Mononuclear cell (primary cell): ENCODE measurements around the gene SH3BP4. TPM values are rescaled to one million over a fixed set of nuclear protein-coding genes. Genes with fewer than 3 reads are reported as not detected.

Experiments used
- H3K27me3 ChIP-seq: 2 replicates; pipeline ENCODE4 v1.6.0; 2011; ENCODE audit warnings: low read length, control low read depth; ENCODE audit not compliant: insufficient read depth
- H3K4me1 ChIP-seq: 2 replicates; pipeline ENCODE4 v1.5.1; 2011; ENCODE audit warnings: mild to moderate bottlenecking, low read length, control low read depth; ENCODE audit not compliant: insufficient read depth
- H3K4me3 ChIP-seq: 2 replicates; pipeline ENCODE4 v1.5.1; 2011; ENCODE audit warnings: mild to moderate bottlenecking, low read length, moderate library complexity
- H3K9me3 ChIP-seq: 2 replicates; pipeline ENCODE4 v1.5.1; 2011; ENCODE audit warnings: low read depth, mild to moderate bottlenecking, control low read depth, low read length
- total RNA-seq: library from RNA; depleted of rRNA; stranded (reverse); fragments of >200 nt; gene quantifications from one replicate; pipeline ENCODE4 v1.2.3, GENCODE V29; 2012

Gene SH3BP4, protein sequence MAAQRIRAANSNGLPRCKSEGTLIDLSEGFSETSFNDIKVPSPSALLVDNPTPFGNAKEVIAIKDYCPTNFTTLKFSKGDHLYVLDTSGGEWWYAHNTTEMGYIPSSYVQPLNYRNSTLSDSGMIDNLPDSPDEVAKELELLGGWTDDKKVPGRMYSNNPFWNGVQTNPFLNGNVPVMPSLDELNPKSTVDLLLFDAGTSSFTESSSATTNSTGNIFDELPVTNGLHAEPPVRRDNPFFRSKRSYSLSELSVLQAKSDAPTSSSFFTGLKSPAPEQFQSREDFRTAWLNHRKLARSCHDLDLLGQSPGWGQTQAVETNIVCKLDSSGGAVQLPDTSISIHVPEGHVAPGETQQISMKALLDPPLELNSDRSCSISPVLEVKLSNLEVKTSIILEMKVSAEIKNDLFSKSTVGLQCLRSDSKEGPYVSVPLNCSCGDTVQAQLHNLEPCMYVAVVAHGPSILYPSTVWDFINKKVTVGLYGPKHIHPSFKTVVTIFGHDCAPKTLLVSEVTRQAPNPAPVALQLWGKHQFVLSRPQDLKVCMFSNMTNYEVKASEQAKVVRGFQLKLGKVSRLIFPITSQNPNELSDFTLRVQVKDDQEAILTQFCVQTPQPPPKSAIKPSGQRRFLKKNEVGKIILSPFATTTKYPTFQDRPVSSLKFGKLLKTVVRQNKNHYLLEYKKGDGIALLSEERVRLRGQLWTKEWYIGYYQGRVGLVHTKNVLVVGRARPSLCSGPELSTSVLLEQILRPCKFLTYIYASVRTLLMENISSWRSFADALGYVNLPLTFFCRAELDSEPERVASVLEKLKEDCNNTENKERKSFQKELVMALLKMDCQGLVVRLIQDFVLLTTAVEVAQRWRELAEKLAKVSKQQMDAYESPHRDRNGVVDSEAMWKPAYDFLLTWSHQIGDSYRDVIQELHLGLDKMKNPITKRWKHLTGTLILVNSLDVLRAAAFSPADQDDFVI
- total RNA-seq = 1.4 TPM

DNA sequence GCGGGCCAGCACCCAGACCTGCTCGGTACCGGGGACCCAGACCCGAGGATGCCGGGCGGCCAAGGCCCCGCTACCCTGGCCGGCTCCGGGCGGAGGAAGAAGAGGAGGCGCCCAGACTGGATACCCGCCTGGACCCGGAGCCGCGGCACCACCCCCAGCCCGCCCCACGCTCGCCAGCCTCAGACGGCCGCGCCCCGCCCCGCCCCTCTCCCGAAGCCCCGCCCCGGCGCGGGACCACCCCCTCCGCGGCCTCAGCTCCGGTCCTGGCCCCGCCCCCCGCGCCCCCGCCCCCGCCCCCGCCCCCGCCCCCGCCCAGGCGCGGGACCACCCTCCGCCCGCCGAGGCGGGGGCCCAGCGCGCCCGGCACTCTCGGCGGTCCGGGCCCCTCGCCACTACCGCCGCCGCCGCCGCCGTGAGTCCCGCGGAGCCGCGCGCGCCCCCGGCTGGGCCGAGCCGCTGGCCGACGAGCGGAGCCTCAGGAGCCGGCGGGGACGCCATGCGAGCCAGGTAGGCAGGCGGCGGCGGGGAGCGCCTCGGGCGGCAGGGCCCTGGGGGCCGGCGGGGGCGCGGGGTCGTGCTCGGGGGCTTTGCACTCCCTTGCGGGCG lies at the start of gene SH3BP4:
Gene SH3BP4 (plus strand): TSS at position 354 of the 606 bp plus-strand sequence. CDS start 82,986 bp downstream, outside the sequence.
- H3K4me1 ChIP-seq = peaks cover 9% of the 10 kb centered on the region
- peaks cover 46% of the 10 kb centered on the region for H3K27me3 ChIP-seq
- no peaks in the 10 kb centered on the region for H3K9me3 ChIP-seq
- H3K4me3 ChIP-seq = peak within 1 kb of the TSS; percentile 29

DNA sequence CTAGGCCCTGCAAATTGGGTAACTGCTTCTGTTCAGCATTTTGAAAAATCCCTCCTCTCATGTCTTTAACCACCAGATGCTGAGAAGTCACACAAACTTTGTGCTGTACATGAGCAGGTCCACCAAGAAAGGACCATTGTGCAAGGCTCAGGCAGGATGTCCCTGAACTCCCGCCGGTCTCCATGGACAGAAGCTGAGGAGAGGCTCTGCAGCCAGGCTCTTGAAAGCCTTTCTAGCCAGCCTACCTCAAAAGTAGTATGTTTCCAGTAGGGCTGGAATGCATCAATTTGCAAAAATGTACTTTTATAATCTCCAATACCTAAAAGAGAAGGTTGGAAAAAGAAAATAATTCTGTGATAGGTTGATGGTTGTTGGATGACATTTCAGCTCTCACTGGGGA lies 47.0 kb upstream of the SH3BP4 start:
- Histone ChIP-seq H3K4me1 (no peaks in the 10 kb centered on the region), H3K27me3 (no peaks in the 10 kb centered on the region), H3K4me3 (no peak overlapping the region), H3K9me3 (no peaks in the 10 kb centered on the region)

DNA sequence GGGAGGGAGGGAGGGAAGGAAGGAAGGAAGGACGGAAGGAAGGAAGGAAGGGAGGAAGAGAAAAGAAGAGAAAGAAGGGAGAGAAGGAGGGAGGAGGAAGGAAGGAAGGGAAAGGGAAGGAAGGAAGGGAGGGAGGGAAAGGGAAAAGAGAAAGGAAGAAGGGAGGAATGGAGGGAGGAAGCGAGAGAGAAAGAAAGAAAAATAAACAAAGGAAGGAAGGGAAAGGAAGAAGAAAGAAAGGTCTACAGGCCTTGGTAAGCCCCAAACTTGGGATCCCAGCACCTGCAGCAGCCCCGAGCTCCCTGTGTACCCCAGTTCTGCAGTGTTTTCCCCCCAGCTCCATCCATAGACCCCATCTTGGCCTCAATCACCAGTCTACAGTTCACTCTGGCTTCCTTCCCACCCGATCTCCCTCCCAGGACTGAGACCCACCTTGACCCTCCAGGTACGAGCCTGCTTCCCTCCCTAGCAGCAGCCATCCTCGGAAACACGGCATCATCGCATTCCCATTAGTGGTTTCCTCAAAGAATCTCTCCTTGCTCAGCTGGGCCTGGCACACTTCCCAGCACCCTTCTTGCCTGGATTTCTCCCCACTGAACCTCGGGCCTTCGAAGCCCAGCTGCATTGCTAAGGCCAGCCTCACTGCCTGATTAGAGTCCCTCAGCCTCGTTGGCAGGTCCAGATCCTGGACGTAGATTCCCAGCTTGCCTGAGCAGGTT lies 46.1 kb upstream of the SH3BP4 start:
- no peaks in the 10 kb centered on the region for H3K4me1 ChIP-seq
- no peak overlapping the region for H3K4me3 ChIP-seq
- H3K27me3 ChIP-seq = no peaks in the 10 kb centered on the region
- H3K9me3 ChIP-seq = no peaks in the 10 kb centered on the region

DNA sequence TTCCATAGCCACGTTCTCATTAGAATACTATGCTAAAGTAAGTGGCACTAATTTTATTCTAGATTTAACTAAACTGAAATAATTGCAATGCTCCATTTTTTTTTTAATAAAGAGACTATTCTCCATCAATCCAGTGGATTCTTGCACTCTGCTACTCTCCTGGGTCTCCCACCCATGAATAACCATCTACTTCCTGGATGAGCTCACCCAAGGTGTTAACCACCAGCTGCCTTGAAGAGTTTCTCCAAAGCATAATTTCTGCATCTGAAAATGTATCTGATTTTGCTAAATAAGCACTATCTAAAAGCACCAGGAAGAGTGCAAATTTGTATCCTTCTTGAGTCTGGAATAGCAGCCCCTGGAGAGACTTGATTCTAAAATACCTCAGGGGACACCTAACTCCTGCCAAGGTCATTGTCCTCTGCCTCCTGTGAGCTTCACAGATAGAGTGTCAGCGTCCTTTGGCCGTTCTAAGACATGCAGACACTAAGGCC lies 41.6 kb upstream of the SH3BP4 start:
- Histone ChIP-seq H3K27me3 (no peaks in the 10 kb centered on the region), H3K4me1 (no peaks in the 10 kb centered on the region), H3K4me3 (no peak overlapping the region), H3K9me3 (no peaks in the 10 kb centered on the region)

DNA sequence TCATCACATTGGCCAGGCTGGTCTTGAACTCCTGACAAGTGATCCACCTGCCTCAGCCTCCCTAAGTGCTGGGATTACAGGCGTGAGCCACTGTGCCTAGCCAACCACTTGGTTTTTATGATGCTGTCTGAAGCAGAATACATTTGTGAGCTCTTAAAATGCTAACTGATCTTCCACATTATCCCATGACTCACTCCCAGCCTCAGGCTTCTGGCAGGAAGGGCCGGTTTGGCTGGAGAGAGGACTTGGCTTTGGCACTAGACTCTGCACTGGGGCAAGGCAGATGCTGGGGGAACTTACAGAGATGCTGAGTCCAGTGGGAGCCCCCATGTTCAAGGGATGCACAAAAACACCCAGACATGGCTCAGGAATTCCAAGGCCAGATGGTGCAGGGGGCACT lies 40.5 kb upstream of the SH3BP4 start:
- H3K4me3 ChIP-seq = no peak overlapping the region
- H3K27me3 ChIP-seq = no peaks in the 10 kb centered on the region
- no peaks in the 10 kb centered on the region for H3K4me1 ChIP-seq
- no peaks in the 10 kb centered on the region for H3K9me3 ChIP-seq

DNA sequence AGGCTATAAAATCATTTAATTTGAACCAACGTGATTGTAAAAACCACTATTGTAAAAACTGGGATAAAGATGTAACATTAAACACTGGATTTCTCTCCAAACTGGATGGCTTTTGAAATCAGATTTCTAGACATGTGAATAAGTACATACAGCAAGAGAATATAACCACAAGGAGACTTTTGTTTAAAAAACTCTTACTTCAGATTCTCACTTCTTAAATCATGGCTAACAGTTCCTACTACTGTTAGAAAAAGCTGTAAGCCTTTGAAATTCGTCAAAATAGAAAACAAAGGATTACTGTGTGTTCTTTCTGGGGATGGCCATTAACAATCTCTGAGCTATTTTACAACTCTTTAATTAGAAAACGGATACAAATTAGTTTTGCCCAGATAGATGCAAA lies 39.4 kb upstream of the SH3BP4 start:
- no peaks in the 10 kb centered on the region for H3K9me3 ChIP-seq
- H3K4me3 ChIP-seq = no peak overlapping the region
- H3K4me1 ChIP-seq = no peaks in the 10 kb centered on the region
- H3K27me3 ChIP-seq = no peaks in the 10 kb centered on the region

DNA sequence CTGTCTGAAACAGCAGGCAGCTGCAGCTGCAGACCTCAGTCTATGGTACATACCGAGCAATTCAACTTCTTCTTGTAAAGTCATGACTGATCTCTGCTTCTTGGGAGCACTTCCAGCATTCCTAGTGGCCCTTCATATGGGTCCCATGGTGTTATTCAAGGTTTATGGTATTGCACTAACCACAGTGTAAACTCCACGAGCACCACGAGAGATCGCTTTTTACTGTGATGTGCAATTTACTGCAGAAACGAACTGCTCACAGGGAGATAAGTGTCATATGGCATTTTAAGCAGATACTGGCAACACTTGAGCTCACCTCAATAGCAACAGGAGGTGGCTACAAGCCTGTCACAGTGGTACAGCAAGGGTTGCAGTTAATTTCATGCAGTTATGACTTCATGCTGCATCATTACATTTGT lies 38.6 kb upstream of the SH3BP4 start:
- no peaks in the 10 kb centered on the region for H3K9me3 ChIP-seq
- no peaks in the 10 kb centered on the region for H3K27me3 ChIP-seq
- H3K4me1 ChIP-seq = no peaks in the 10 kb centered on the region
- no peak overlapping the region for H3K4me3 ChIP-seq

DNA sequence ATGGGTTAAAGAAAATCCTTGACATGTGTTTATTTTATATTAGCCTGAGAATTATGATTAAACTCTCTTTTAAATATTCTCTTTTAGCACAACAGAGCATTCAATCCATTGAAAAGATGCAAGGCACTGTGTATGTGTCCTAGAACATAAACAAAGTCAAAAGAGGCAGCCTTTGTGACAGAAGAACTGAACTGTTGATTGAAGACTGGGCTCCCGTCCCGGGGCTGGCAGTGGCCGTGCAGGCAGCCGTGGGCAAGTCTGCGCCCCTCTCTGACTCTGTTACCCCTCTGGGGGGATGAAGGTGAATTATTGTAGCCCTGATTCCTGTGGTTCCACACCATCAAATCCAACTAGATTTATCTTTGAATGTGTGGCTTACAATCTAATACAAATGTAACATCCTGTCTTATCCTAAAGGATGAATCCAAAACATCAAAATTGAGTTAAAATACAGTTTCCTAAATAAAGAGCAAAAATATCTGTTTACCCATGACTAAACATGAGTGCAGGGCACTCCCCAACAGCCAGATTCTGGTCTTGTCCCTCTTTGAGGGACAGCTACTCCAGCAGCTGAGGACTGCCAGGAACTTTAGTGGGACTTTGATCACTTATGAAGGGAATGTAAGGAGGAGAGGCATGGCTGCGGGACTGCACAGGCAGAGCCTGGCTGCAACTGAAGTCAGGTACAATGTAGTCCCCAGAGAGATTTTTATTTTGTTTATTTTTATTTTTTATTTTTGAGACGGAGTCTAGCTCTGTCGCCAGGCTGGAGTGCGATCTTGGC lies 37.3 kb upstream of the SH3BP4 start:
- no peak overlapping the region for H3K4me3 ChIP-seq
- H3K4me1 ChIP-seq = no peaks in the 10 kb centered on the region
- no peaks in the 10 kb centered on the region for H3K27me3 ChIP-seq
- no peaks in the 10 kb centered on the region for H3K9me3 ChIP-seq

DNA sequence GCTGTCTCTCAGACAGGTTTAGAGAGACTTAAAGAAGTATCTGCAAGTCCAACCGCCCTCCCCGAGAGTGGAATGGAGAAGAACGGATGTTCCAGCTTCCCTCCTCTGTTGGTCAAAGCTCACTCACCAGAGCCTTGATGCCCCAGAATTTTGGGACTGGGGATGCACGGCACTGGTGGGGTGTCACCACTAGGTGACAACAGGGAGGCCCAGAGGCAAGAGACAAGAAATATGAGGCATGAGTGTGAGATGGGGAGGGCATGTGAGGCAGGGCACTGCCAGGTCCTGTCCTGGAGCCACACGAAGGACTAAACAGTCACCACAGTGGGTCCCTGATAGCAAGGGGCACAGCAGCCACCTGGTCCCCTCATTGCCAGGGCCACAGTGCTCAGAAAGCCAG lies 35.1 kb upstream of the SH3BP4 start:
- H3K4me1 ChIP-seq = no peaks in the 10 kb centered on the region
- H3K27me3 ChIP-seq = no peaks in the 10 kb centered on the region
- H3K4me3 ChIP-seq = no peak overlapping the region
- no peaks in the 10 kb centered on the region for H3K9me3 ChIP-seq

DNA sequence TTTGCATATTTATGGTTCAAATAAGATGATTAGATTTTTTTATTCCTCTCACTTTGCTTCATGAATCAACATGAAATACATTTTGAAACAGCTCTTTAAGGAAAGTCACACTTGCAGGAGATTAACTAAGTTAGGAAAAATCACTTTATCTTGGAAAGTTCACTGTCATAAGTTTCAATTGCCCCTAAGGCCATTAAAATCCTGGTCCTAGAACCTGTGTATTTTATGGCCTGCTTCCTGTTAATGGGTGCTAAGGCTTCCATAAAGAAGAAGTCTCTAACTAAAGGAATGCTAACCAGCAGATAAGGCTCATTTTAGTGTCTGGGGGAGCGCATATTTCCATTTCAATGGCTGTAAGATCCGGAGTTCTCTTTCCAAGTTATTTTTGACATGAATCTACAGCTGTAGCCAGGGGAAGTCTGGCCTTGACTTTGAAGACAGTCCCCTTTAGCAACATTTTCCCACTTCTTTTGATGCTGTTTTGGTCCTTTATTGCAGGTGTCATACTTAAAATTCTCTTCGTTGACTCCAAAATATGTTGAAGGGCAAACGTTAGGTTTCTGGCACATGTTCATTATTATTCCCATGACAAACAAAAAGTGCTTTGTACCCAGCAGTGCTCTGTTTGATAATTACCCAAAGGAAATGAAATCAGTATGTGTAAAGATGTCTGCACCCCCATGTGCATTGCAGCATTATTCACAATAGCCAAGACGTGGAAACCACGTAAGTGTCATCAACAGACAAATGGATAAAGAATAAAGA lies 34.4 kb upstream of the SH3BP4 start:
- no peaks in the 10 kb centered on the region for H3K9me3 ChIP-seq
- H3K4me1 ChIP-seq = no peaks in the 10 kb centered on the region
- no peaks in the 10 kb centered on the region for H3K27me3 ChIP-seq
- H3K4me3 ChIP-seq = no peak overlapping the region

DNA sequence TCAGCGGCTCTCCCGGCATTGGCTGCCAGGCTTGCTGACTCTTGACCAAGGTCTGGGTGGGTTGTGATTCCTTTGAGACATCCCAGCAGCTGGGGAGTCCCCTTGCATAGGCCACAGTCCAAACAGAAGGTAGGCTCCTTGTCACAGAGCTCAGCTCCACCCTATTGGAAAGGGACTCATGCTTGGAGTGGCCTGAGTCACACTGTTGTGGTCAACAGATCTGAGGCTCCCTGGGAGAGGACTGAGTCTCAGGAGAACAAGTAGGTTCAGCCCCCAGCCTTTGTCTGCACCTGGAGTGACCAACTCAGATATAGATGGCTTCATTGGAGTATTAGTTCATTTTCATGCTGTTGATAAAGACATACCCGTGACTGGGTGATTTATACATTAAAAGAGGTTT lies 32.1 kb upstream of the SH3BP4 start:
- Histone ChIP-seq H3K9me3 (no peaks in the 10 kb centered on the region), H3K4me3 (no peak overlapping the region), H3K4me1 (no peaks in the 10 kb centered on the region), H3K27me3 (no peaks in the 10 kb centered on the region)

DNA sequence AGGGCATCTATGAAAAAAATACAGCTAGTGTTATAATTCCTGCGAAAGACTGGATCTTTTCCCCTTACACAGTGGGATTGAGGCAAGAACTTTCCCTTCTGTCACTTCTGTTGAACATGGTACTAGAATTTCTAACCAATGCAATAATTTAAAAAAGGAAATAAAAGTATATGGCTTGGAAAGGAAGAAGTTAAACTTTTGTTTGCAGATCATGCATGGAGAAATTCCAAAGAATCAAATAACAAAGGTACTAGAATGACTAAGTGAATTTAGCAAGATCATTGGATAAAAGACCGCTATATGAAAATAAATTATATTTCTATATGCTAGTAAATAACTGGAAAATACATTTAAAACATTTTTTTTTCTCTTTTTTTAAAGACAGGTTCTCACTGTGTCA lies 31.0 kb upstream of the SH3BP4 start:
- Histone ChIP-seq H3K4me3 (no peak overlapping the region), H3K9me3 (no peaks in the 10 kb centered on the region), H3K4me1 (no peaks in the 10 kb centered on the region)

DNA sequence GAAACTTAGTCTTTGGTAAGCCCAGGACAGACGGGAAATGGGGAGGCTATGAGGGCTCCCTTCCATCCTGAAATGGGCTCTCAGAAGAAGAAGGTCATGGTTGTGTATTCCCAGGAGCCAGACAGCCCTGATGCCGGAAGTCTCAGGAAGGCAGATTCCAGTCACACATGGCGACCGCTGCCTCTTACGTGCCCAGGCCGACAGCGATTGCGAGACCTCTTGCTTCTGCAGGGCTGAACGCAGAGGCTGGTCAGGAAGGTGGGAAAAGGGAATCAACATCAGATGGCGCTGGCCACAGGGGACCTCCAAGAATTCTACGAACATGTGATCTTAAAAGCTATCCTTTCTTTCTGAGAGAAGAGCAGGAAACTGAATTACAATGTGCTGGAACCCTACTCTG lies 22.8 kb upstream of the SH3BP4 start:
- H3K4me3 ChIP-seq = no peak overlapping the region
- no peaks in the 10 kb centered on the region for H3K9me3 ChIP-seq
- H3K4me1 ChIP-seq = no peaks in the 10 kb centered on the region
- H3K27me3 ChIP-seq = no peaks in the 10 kb centered on the region

More for the DNA sequence above, 31.0 kb upstream of the SH3BP4 start:
- no peaks in the 10 kb centered on the region for H3K27me3 ChIP-seq
